Measurements from ENCODE around the gene TEX11. TPM values are rescaled to one million over a fixed set of nuclear protein-coding genes. Genes with fewer than 3 reads are reported as not detected.

TEX11 gene
- not detected for total RNA-seq

DNA sequence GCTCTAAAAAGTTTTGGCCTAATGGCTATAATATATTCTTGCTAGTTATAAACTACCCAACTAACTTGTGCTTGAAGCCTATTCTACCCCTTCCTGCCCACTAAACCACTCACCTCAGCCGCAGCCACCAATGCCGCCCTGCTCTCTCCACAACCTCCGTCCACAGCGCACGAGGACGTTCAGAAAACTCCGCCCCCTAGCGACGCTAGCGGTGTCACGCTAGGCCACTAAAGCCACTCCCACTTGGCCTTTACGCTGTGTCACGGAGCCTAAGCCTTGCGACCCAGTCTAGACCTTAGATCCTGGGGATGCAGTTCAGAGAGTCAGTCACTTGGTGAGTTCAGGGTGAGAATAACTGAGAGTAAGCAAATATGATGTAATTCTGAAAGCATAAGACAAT, at the start of gene TEX11:
Gene TEX11, minus strand, starts transcription at position 171 of the 400 bp plus-strand sequence. CDS start 922 bp downstream, outside the sequence.
- Histone ChIP-seq H3K27ac (no peak within 1 kb of the TSS), H3K27me3 (no peaks in the 10 kb centered on the region), H3K36me3 (no peaks in the 10 kb centered on the region), H3K4me3 (no peak within 1 kb of the TSS), H3K9me3 (no peaks in the 10 kb centered on the region), H3K4me1 (no peaks in the 10 kb centered on the region)
- TF ChIP-seq, protein P1, sequence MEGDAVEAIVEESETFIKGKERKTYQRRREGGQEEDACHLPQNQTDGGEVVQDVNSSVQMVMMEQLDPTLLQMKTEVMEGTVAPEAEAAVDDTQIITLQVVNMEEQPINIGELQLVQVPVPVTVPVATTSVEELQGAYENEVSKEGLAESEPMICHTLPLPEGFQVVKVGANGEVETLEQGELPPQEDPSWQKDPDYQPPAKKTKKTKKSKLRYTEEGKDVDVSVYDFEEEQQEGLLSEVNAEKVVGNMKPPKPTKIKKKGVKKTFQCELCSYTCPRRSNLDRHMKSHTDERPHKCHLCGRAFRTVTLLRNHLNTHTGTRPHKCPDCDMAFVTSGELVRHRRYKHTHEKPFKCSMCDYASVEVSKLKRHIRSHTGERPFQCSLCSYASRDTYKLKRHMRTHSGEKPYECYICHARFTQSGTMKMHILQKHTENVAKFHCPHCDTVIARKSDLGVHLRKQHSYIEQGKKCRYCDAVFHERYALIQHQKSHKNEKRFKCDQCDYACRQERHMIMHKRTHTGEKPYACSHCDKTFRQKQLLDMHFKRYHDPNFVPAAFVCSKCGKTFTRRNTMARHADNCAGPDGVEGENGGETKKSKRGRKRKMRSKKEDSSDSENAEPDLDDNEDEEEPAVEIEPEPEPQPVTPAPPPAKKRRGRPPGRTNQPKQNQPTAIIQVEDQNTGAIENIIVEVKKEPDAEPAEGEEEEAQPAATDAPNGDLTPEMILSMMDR (IDR thresholded peaks at IDR 0.05), result no peak
- TF ChIP-seq POLR2AphosphoS5 (IDR thresholded peaks at IDR 0.05; ENCODE audit: insufficient read depth in 1 of 2, low read depth in 1 of 2), result no peak
- no peak for TF ChIP-seq POLR2A (IDR thresholded peaks at IDR 0.05)
- intact Hi-C loops (cut with DNase I), result no loop called here
- DNase-seq (ENCODE audit: extremely low spot score in 2 of 2), result no peak

DNA sequence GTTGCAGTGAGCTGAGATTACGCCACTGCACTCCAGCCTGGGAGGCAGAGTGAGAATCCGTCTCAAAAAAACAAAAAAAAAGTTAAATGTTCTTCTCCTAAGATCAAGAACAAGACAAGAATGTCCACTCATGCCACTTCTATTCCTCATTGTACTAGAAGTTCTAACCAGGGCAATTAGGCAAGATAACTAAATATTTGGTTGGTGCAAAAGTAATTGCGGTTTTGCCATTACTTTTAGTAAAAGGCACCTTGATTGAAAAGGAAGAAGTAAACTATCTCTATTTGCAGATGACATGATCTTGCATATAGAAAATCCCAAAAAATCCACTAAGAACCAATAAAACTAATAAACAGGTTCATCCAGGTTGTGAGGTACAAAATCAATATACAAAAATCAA, 46.4 kb upstream of the TEX11 start:
- TF ChIP-seq POLR2A (IDR thresholded peaks at IDR 0.05) (no peak), POLR2AphosphoS5 (IDR thresholded peaks at IDR 0.05; ENCODE audit: insufficient read depth in 1 of 2, low read depth in 1 of 2) (no peak)
- TF ChIP-seq, protein P1 (IDR thresholded peaks at IDR 0.05), result no peak
- no peak for DNase-seq (ENCODE audit: extremely low spot score in 2 of 2)
- intact Hi-C loops (cut with DNase I), result no loop called here
- H3K27me3 ChIP-seq, result no peaks in the 10 kb centered on the region
- H3K4me1 ChIP-seq, result no peaks in the 10 kb centered on the region
- no peak overlapping the region for H3K4me3 ChIP-seq
- no peaks in the 10 kb centered on the region for H3K9me3 ChIP-seq
- H3K36me3 ChIP-seq, result no peaks in the 10 kb centered on the region
- no peak overlapping the region for H3K27ac ChIP-seq

GRCh38 chrX:70924294-70924911, 15.9 kb upstream of the TEX11 start:
- TF ChIP-seq, protein P1 (IDR thresholded peaks at IDR 0.05), result no peak
- TF ChIP-seq POLR2AphosphoS5 (IDR thresholded peaks at IDR 0.05; ENCODE audit: insufficient read depth in 1 of 2, low read depth in 1 of 2), result no peak
- H3K4me3 ChIP-seq, result no peak overlapping the region

DNA sequence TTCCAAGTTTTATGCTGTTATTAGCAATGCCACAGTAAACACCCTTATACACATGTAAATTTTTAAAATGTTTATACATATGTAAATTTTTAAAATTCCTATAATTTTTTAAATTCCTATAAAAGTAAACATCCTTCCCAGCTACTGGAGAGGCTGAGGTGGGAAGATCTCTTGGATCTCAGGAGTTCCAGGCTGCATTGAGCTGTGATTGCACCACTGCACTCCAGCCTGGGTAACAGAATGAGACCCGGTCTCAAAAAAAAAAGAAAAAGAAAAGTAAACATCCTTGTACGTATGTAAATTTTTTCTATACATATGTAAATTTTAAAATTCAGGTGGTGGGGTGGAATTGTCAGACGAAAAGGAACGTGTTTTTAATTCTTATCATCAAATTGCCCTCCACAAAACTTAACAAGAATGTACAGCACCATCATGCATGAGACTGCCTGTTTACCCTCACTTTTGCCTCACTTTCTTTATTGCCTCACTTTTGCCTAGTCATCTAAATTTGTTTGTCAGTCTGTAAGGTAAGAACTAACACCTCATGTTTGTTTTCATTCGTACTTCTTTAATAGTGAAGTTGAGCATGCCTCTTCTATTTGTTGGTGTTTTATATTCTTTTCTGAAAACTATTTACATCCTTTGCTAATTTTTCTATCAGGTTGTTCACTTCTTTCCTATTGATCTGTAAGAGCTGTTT, 14.4 kb upstream of the TEX11 start:
- Histone ChIP-seq H3K4me3 (no peak overlapping the region), H3K9me3 (no peaks in the 10 kb centered on the region), H3K36me3 (no peaks in the 10 kb centered on the region), H3K4me1 (no peaks in the 10 kb centered on the region), H3K27me3 (no peaks in the 10 kb centered on the region), H3K27ac (no peak overlapping the region)
- no peak for TF ChIP-seq POLR2A (IDR thresholded peaks at IDR 0.05)
- no peak for TF ChIP-seq POLR2AphosphoS5 (IDR thresholded peaks at IDR 0.05; ENCODE audit: insufficient read depth in 1 of 2, low read depth in 1 of 2)
- TF ChIP-seq, protein P1 (IDR thresholded peaks at IDR 0.05), result no peak
- intact Hi-C loops (cut with DNase I), result no loop called here
- DNase-seq (ENCODE audit: extremely low spot score in 2 of 2), result no peak

More at GRCh38 chrX:70924294-70924911, 15.9 kb upstream of the TEX11 start:
- H3K36me3 ChIP-seq, result no peaks in the 10 kb centered on the region
- no peaks in the 10 kb centered on the region for H3K27me3 ChIP-seq
- no peaks in the 10 kb centered on the region for H3K9me3 ChIP-seq
- no peak overlapping the region for H3K27ac ChIP-seq
- H3K4me1 ChIP-seq, result no peaks in the 10 kb centered on the region
- intact Hi-C loops (cut with DNase I), result no loop called here
- DNase-seq (ENCODE audit: extremely low spot score in 2 of 2), result no peak

Data from vagina (tissue), 2 donors.